CD4-positive, alpha-beta T cell treated with Interleukin-4 for 1 hour (primary cell): ENCODE measurements around the gene CLEC4A.
"Not testable (repeated sequence)": the region's sequence is repeated elsewhere in the genome, so short reads cannot be mapped to it uniquely, and the experiment has no call there.

ENCODE experiments used
- DNase-seq, 2 donors: peaks; one replicate each; pipeline ENCODE4 v3.0.0-alpha.2; 2020 to 2022

CLEC4A gene

DNA sequence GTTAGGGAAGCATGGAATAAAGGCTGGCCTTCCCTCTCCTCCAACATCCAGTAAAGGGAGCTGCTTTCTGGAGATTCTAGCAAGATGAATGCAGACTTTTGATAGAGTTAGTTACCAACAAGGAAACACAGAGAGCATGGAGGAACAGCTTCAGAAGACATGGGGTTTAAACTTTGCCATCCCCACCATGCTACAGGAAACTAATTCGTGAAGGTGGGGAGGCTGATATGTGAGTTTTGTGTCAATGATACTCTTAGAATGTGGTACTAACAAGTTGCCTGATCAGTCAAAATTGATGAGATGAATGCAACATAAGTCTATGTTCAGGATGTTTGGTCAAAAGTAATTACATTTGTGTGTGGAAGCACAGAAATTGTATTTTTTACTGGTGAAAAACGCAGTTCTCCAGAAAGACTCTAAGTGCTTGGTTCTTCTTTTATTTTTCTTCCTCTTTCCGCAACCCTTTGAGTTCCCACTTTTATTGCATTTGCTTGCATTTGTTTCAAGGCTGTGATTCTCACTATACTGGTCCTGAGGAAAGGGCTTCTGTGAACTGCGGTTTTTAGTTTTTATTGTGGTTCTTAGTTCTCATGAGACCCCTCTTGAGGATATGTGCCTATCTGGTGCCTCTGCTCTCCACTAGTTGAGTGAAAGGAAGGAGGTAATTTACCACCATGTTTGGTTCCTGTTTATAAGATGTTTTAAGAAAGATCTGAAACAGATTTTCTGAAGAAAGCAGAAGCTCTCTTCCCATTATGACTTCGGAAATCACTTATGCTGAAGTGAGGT lies at the start of gene CLEC4A:
TSS of gene CLEC4A (plus strand) at position 494 of the 789 bp plus-strand sequence. CDS start at position 756, 262 bp downstream.
- DNase-seq, result peak in 1 of 2 donors; percentile 20

DNA sequence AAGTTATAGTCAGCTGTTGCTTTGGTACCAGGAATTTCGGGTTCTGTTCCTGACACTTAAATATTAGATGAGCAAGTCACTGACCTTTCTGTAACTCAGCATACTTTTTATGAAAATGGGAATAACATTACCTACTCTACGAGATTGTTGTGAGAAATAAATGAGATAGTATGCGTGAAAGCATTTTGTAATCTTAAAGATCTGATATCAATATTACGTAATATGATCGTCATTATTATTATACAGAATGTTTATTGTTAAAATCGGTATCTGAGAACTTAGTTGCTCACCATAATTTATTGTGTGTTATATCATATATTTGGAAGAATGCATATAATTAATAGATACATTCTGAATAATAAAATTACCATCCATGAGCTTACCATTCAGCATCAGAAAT lies 47.5 kb upstream of the CLEC4A start:
- DNase-seq, result no peak

DNA sequence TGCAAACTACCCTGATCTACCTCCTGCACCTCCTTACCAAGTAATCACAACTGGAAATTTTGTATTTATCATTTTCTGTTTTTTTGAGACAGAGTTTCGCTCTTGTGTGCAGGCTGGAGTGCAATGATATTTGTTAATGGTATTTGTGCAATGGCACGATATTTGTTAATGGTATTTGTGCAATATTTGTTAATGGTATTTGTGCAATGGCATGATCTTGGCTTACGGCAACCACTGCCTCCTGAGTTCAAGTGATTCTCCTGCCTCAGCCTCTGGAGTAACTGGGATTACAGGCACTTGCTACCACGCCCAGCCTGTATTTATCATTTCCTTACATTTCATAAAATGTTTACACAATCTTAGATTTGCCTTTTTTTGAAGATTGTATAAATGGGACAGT lies 47.1 kb upstream of the CLEC4A start:
- DNase-seq, result no peak

DNA sequence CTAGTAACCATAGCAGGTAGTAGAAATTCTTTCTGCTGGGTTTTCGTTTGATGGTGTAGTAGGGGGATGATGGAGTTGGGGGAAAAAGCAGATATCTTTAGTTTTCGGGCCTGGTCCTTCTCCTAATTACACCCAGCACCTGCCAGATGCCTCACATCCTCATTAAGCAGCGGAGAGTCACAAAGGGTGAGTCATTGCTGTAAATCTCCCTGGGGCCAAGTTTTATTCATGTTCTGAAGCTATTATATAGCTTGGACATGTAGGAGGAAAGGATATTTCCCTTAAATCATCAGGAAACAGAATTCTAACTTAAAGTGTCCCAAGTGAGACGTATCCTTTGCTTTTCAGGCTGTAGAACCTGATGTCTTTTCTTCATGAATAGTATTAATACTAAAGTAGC lies 46.2 kb upstream of the CLEC4A start:
- DNase-seq, result no peak

DNA sequence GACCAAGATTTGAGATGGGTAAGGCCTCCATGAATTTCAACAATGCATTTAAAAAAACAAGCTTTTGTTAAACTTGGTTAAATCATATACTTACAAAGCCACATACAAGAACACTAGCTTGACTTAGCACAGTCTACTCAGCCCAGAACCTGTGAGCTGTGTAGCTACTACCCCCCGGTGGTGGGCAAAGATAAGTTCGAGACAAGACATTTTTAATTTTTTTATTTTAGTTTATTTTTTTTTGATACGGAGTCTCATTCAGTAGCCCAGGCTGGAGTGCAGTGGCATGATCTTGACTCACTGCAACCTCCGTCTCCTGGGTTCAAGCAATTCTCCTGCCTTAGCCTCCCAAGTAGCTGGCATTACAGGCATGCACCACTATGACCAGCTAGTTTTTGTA lies 45.0 kb upstream of the CLEC4A start:
- peak; percentile 78 to 82 for DNase-seq

DNA sequence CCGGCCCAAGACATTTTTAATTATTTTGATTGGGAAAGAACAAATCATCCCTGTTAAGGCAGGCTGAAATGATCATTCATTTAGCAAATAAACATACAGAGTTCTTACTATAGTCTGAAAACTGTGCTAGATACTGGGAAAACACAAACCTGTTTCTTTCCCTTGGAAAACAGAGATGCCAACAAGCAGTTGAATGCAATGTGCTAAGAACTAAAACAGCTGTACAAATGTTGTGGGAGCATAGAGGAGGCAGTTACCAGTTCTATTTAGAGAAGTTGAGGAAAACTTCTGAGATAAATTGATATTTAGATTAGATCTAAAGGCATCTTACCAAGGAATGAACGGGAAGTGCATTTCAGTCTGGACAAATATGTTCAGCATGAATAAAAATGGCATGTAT lies 44.5 kb upstream of the CLEC4A start:
- no peak for DNase-seq

DNA sequence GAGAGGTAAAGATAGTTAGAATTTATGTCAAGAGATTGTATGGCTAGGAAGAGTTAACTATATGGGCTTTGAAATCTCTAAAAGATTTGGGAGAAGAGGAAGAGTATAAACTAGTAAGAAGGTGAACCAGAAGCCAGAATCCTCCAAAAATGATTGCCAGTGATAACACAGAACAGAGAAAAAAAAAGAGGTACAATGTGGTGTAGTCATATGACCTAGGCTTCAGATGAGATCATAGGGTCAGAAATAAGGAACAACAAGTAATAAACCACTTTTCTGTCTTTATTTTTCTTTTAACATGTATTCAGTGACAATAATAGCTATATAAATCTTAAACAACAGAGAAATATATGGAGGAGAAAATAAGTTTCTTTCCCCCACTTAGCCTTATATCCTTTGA lies 43.3 kb upstream of the CLEC4A start:
- no peak for DNase-seq

DNA sequence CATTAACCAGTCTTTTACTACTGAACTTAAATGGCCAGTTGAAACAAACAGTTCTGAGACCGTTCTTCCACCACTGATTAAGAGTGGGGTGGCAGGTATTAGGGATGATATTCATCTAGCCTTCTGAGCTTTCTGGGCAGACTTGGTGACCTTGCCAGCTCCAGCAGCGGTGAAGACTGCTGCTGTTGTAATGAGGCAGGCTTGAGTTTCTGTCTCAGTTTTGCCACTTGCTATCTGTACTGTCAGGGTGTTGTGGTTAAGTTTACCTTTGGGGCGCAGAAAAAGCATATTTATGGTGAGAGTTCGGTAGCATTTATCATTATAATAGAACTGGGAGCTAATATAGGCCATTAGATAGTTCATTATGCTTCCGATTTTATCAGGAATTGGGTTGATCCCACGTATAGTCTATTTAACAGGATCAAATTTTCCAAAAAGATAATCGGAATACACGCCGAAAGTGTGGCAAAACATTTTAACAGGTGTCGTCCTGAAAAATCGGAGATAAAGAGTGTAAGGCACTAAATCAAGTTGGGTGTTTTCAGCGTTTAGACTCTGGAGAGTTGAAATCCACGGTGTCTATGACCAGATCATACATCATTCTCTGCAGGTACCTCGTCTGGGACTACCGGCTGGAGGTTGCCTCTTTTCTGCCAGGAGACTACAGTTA lies 42.0 kb upstream of the CLEC4A start:
- DNase-seq, result peak; percentile 31 to 53

DNA sequence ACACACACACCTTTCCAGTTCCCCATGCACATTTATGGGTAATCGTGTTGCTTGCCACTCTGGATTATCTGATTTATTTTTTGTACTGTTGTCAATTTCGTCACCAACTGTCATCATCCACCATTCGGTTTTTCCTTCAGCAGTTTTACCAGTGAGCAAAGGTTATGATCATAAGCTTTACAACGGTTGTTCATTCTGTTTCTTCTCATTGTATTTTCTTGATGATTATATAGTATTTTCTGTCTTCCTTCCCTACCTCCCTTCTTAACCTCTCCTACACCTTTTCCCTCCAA lies 40.7 kb upstream of the CLEC4A start:
- no peak for DNase-seq

DNA sequence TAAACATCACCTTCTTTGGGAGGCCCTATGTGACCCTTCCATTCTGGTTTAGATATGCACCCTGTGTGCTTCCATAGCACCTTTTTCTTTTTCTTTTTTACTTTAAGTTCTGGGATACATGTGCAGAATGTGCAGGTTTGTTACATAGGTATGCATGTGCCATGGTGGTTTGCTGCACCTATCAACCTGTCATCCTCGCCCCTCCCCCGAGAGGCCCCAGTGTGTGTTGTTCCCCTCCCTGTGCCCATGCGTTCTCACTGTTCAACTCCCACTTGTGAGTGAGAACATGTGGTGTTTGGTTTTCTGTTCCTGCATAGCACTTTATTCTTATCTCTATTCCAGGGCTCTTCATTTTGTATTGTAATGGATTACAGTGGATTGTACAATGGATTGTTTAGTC lies 39.1 kb upstream of the CLEC4A start:
- DNase-seq, result not testable (repeated sequence)

DNA sequence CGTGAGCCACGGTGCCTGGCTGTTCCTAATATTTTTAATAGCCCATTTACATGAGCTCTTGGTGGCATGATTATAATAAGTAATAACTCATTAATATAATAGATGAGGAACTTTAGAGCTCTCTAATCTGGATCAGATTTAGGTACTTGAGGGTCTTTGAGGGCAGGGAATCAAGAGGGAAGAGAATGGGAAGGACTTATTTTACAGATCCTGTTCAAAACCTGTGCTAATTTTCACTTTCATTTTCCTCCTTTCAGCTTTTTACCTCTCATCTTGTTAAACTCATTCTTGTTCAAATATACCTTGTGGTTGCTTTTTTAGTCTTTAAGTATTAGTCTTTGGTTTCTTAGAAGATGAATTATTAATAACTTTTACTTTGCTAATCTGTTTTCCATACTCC lies 35.8 kb upstream of the CLEC4A start:
- no peak for DNase-seq

DNA sequence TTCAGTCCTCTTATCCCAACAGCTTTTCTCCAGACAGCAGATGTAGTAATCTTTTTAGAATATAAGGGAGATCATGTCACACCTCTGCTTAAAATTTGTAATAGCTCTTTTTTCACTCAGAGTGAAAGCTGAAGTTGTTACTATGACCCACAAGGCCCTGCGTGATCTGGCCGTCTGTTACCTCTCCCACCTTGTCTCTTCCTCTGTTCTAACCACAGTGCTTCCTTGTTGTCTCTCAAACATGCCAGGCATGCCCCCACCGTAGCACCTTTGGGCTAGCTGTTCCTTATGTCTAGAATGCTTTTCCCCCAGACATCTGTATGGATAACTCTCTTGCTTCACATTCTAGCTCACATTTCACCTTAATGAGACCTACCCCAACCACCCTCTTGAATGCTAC lies 34.8 kb upstream of the CLEC4A start:
- peak; percentile 38 to 59 for DNase-seq

DNA sequence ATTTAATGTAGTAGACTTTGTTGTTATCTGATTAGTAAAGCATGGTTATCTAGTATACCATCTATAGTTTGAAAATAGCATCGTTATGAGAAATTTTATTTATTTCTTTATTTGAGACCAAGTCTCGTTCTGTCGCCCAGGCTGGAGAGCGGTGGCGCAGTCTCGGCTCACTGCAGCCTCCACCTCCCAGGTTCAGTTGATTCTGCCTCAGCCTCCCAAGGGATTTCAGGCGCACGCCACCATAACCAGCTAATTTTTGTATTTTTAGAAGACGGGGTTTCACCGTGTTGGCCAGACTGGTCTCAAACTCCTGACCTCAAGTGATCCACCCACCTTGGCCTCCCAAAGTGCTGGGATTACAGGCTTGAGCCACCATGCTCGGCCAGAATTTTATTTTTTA lies 34.1 kb upstream of the CLEC4A start:
- not testable (repeated sequence) for DNase-seq

DNA sequence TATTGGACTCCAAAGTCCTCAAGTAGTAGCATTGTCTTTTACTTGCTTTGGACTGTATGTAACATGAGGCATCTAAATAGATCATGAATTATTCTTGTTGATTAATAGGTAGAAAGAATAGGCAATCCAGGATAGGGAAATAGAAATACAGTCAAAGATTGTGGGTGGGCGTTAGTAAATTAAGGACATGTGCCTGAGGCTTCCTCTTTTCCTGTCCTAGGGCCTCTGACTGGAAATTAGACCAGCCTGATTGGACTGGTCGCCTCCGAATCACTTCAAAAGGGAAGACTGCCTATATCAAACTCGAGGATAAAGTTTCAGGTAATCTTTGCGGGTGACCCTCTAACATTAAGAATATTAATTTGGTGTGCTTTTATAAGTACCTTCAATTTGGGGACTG lies 33.7 kb upstream of the CLEC4A start:
- DNase-seq, result no peak

DNA sequence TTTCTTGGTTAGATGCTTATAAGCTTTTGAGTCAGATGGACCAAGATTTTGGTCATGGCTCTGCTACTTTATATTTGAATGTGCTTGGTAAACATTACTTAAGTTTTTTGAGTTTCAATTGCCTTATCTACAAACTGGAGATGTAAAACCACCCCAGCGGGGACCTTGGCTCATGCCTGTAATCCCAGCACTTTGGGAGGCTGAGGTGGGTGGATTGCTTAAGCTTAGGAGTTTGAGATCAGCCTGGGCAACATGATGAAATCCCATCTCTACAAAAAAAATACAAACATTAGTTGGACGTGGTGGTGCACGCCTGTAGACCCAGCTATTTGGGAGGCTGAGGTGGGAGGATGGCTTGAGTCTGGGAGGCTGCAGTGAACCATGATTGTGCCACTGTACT lies 30.1 kb upstream of the CLEC4A start:
- no peak for DNase-seq

DNA sequence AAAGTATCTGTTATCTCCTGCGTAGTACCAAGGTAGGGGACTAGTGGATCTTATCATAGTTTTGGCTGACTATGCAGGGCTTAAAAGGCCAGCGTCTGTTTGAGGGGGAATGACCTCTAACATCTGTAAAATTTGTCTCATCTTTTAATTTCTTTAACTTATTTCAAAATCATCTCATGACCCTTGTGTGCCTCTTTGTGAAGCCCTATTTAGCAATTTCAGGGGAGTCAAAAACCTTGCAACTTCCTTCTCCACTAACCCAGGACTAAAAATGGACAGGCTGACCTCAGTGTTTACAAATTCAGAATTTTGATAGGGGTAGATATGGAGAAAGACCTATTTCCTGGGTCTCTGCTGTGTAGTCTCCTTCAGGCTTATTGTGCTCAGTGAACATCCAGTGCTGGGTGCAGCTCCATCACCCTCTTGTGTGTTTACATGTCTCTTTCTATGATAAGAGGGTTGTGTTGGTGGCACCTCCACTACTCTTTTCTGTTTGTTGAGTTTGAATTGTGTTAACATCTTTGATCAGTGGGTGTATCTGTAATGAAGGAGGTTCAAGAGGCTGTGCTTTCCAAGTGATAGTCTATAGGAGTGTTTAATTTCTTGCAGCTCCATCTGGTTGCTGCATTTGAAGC lies 27.0 kb upstream of the CLEC4A start:
- DNase-seq, result no peak

DNA sequence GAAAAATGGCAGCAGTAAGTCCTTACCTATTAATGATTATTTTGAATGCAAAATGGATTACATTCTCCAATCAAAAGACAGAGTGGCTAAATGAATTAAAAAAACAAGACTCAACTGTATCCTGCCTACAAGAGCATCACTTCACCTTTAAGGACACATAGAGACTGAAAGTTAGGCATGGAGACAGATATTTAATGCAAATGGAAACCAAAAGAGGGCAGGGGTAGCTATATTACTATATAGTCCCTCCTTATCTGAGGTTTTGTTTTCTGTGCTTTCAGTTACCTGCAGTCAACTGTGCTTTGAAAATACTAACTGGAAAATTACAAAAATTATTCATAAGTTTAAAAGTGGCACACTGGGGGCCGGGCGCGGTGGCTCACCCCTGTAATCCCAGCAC lies 24.2 kb upstream of the CLEC4A start:
- no peak for DNase-seq

DNA sequence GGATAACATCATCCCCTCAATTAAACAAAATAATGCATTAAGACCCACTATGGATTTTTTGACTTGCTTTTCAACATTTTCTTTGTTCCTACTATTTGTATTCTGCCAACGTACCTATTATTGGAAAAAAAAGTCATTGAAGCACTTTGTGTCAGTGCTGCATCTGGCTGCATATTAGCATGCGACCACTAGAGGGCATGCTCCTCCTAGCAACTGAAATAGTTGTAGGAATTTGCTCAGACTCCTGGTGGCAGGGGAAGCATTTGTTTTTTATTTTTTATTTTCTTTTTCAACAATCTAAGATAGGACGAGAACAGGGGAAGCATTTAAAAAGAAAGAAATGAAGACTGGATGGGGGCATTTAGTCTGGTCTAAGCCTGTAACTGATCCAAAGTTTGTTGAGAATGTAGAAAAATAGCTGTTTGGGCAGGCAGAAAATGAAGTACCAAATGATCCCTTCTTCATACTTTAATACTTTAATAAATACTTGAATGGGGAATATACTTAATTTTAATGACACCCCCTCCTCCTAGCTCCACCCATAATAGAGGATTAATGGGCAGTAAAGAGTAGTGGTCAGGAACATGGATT lies 14.5 kb upstream of the CLEC4A start:
- DNase-seq, result peak; percentile 80 to 81

DNA sequence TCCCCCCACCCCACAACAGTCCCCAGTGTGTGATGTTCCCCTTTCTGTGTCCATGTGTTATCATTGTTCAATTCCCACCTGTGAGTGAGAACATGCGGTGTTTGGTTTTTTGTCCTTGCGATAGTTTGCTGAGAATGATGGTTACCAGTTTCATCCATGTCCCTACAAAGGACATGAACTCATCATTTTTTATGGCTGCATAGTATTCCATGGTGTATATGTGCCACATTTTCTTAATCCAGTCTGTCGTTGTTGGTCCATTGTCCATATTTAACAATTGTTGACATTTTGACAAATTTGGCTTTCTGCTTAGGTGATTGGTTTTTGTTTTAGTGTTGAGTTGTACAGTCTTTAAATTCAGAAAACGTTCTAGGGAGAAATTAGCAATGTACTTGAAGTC lies 10.3 kb upstream of the CLEC4A start:
- DNase-seq, result not testable (repeated sequence)

DNA sequence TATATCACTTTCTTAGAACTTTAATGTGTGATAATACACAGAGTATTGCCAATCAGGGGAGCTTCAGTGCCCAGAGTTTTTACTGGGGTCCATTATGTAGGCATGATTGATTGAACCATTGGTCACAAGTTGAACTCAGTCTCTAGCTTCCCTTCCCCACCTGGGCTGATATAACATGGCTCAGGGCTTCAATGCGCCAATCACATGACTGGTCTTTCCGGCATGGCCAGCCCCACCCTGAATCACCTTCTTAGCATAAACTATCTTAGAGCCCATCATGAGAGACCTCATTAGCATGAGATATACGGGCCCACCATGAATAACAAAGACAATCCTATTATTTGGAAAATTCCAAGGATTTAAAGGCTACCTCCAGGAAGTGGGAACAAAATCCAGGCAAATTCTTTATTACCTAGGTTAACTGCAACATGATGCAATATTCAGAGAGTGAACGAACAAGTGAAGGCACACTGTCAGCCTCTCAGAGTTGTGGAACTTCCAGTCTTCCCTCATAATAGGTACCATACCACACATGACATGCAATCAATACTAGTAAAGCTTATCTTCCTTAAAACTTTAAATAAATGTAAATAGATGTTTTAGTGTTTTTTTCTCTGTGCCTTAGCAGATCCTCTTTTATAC lies 3.2 kb upstream of the CLEC4A start:
- no peak for DNase-seq

DNA sequence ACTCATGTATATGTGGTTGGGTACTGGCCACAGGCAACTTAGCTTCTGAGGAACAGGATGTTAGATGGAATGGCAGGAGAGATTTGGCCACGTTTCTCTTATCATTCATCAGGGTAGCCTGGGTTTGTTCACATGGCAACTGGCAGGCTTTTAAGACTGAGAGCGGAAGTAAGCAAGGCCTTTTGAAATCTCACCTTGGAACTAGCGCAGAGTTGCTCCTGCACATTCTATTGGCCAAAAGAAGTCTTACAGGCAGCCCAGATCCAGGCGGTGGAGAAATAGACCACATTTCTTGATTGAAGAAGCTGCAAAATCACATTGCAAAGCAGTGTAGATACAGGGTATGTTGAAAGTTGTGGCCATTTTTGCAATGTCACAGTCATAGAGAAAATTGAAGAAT lies 3.7 kb downstream of the CLEC4A start:
- DNase-seq, result peak; percentile 23 to 35

DNA sequence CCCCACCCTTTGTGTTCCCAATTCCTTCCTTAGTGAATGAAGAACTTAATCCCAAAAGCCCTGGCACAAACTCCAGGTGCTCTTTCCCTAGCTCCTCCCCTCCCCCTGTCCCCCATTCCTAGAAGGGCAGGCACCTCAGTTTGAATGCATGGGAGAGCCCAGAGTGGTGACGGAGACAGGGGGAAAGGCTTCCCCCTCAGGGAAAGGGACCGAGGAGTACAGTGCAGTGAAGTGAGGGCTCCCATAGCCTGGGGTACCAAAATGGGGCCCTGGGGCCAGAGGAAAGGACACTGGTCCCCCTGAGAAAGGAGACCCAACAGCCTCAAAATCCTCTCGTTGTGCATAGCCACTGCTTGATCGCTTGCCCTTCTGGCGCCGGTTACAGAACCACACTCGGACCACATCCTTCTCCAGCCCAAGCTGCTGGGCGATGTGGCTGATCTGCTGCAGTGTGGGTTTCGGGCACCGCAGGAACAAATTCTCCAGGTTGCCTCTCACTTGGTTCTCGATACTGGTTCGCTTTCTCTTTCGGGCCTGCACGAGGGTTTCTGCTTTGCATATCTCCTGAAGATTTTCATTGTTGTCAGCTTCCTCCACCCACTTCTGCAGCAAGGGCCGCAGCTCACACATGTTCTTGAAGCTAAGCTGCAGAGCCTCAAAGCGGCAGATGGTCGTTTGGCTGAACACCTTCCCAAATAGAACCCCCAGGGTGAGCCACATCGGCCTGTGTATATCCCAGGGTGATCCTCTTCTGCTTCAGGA lies 10.4 kb downstream of the CLEC4A start:
- DNase-seq, result not testable (repeated sequence)
